SK-N-SH (cell line): ENCODE data around the gene NSMCE1.

ENCODE experiments used
- CTCF ChIP-seq: fragments of 200-600 bp; sonication (generic); IDR thresholded peaks from 2 replicates; pipeline ENCODE4 v1.6.1; 2017; ENCODE audit warnings: antibody characterized with exemption, mild to moderate bottlenecking, moderate library complexity
- EZH2phosphoT487 ChIP-seq: fragments of 200-600 bp; sonication (generic); IDR thresholded peaks from 2 replicates; pipeline ENCODE4 v1.6.1; 2017; ENCODE audit warnings: low read depth, mixed run types, mild to moderate bottlenecking, antibody characterized with exemption, moderate library complexity, borderline replicate concordance
- GABPA ChIP-seq: IDR thresholded peaks from 2 replicates; pipeline ENCODE4 v1.4.0; 2012; ENCODE audit warnings: low read depth, mild to moderate bottlenecking
- SIN3A ChIP-seq: IDR thresholded peaks from 2 replicates; pipeline ENCODE4 v1.6.1; 2012; ENCODE audit warnings: low read depth, mild to moderate bottlenecking, low read length, moderate library complexity, borderline replicate concordance
- TF ChIP-seq, protein P1 (sequence below): IDR thresholded peaks from 2 replicates; pipeline ENCODE4 v1.6.1; 2012; ENCODE audit warnings: mild to moderate bottlenecking, low read depth, low read length, moderate library complexity

- no peak for TF ChIP-seq EZH2phosphoT487
- TF ChIP-seq SIN3A: no peak
- TF ChIP-seq, protein P1, sequence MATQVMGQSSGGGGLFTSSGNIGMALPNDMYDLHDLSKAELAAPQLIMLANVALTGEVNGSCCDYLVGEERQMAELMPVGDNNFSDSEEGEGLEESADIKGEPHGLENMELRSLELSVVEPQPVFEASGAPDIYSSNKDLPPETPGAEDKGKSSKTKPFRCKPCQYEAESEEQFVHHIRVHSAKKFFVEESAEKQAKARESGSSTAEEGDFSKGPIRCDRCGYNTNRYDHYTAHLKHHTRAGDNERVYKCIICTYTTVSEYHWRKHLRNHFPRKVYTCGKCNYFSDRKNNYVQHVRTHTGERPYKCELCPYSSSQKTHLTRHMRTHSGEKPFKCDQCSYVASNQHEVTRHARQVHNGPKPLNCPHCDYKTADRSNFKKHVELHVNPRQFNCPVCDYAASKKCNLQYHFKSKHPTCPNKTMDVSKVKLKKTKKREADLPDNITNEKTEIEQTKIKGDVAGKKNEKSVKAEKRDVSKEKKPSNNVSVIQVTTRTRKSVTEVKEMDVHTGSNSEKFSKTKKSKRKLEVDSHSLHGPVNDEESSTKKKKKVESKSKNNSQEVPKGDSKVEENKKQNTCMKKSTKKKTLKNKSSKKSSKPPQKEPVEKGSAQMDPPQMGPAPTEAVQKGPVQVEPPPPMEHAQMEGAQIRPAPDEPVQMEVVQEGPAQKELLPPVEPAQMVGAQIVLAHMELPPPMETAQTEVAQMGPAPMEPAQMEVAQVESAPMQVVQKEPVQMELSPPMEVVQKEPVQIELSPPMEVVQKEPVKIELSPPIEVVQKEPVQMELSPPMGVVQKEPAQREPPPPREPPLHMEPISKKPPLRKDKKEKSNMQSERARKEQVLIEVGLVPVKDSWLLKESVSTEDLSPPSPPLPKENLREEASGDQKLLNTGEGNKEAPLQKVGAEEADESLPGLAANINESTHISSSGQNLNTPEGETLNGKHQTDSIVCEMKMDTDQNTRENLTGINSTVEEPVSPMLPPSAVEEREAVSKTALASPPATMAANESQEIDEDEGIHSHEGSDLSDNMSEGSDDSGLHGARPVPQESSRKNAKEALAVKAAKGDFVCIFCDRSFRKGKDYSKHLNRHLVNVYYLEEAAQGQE: no peak
- TF ChIP-seq CTCF: no peak
- no peak for TF ChIP-seq GABPA
These were observed 47.6 kb upstream of the NSMCE1 start for GRCh38 chr16:27316038-27316680.
